D721Med (cell line): ENCODE data around the gene OR6A2.
"Not testable (repeated sequence)": the region's sequence is repeated elsewhere in the genome, so short reads cannot be mapped to it uniquely, and the experiment has no call there.

Experiments
- DNase-seq: peaks from one replicate; pipeline ENCODE4 v3.0.0; 2011; ENCODE audit warnings: low spot score; ENCODE audit not compliant: insufficient read length
- FAIRE-seq: peaks from 2 replicates; lab custom pipeline; 2011; peaks lifted over from hg19 to GRCh38; lab: Jason Lieb, UNC
- CTCF ChIP-seq: IDR thresholded peaks from 2 replicates; pipeline ENCODE4 v1.5.1; 2012; ENCODE audit warnings: mild to moderate bottlenecking, control low read depth; ENCODE audit not compliant: insufficient read depth; ENCODE audit errors: missing control alignments

The OR6A2 gene

GRCh38 chr11:6828103-6828502 lies 28.6 kb upstream of the OR6A2 start:
- FAIRE-seq (no peak), DNase-seq (no peak)
- no peak for TF ChIP-seq CTCF

GRCh38 chr11:6825231-6825744 lies 25.8 kb upstream of the OR6A2 start:
- TF ChIP-seq CTCF, result no peak
- FAIRE-seq (no peak), DNase-seq (no peak)

GRCh38 chr11:6824136-6824823 lies 24.8 kb upstream of the OR6A2 start:
- TF ChIP-seq CTCF, result no peak
- DNase-seq (no peak), FAIRE-seq (no peak)

GRCh38 chr11:6818967-6819366 lies 19.5 kb upstream of the OR6A2 start:
- no peak for TF ChIP-seq CTCF
- no peak for DNase-seq
- FAIRE-seq, result no peak

- no peak for DNase-seq
Measured at GRCh38 chr11:6817694-6818093, 18.2 kb upstream of the OR6A2 start.

GRCh38 chr11:6813656-6814055 lies 14.2 kb upstream of the OR6A2 start:
- DNase-seq (no peak), FAIRE-seq (no peak)
- no peak for TF ChIP-seq CTCF

More at GRCh38 chr11:6817694-6818093, 18.2 kb upstream of the OR6A2 start:
- TF ChIP-seq CTCF, result no peak
- FAIRE-seq, result no peak

- FAIRE-seq, result no peak
- peak; percentile 78 for TF ChIP-seq CTCF
- no peak for DNase-seq
Measured at GRCh38 chr11:6812390-6813005, 13.0 kb upstream of the OR6A2 start.

GRCh38 chr11:6801075-6801474 lies 1.6 kb upstream of the OR6A2 start:
- DNase-seq, FAIRE-seq: not testable (repeated sequence)
